Measurements from ENCODE around the gene CPLANE1. TPM values are rescaled to one million over a fixed set of nuclear protein-coding genes. Genes with fewer than 3 reads are reported as not detected.

Gene CPLANE1
- total RNA-seq, 1 donor from 2014 or later, result 11.4 TPM

DNA sequence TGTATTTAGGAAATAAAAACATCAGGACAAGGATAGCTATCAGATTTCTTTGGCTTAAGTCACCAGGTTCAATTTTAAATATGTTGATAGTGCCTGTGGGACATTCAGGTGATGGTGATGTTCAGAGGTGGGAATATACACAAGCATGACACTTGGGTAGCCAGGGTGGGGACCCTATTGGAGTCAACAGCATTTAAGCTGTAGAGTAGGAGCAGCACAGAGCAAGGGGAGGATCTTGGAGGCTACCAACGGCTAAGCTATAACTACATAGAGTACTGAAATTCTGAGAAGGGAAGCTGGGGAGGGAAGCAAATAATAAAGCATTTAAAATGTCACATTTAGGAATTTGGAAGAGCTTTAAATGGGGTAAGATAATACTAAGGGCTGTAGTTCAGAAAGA lies 177.7 kb downstream of the CPLANE1 start:
- DNase-seq (ENCODE audit: low read depth in 2 of 2), result no peak

DNA sequence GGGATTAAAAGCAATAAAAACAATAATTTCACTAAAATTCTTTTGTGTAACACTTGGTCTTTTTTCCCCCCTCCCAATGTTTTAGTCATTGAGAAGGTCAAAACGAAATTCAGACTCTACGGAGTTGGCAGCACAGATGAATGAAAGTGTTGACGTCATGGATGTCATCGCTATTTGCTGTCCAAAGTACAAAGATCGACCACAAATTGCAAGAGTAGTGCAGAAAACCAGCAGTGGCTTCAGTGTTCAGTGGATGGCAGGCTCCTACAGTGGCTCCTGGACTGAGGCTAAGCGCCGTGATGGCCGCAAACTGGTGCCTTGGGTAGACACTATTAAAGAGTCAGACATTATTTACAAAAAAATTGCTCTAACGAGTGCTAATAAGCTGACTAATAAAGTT lies 184.7 kb downstream of the CPLANE1 start:
- no peak for DNase-seq (ENCODE audit: low read depth in 2 of 2)

DNA sequence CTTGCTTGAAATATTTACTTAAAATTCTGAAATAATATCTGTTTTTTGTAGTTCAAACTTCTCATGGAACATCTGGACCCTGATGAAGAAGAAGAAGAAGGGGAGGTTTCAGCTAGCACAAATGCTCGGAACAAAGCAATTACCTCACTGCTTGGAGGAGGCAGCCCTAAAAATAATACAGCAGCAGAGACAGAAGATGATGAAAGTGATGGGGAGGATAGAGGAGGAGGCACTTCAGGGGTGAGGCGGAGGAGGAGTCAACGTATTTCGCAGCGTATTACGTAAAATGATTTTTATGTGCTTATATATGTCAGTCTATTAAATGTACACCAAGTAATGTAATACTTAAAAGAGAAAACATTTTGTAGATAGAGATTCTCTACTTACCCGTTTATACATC lies 185.4 kb downstream of the CPLANE1 start:
- DNase-seq (ENCODE audit: low read depth in 2 of 2), result no peak

DNA sequence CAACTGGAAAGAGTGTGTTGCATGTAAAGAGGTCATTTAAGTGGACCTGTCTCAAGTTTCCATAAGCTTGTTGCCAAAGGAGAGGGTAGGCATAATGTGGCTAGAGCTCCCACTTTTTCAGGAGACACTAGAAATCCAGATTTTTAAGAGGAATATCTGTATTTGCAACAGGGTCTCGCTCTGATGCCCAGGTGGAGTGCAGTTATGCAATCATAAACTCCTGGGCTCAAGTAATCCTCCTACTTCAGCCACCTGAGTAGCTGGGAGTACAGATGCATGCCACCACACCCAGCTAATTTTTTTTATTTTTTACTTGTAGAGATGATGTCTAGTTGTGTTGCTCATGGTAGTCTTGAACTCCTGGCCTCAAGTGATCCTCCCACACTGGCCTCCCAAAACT lies 189.1 kb downstream of the CPLANE1 start:
- no peak for DNase-seq (ENCODE audit: low read depth in 2 of 2)

DNA sequence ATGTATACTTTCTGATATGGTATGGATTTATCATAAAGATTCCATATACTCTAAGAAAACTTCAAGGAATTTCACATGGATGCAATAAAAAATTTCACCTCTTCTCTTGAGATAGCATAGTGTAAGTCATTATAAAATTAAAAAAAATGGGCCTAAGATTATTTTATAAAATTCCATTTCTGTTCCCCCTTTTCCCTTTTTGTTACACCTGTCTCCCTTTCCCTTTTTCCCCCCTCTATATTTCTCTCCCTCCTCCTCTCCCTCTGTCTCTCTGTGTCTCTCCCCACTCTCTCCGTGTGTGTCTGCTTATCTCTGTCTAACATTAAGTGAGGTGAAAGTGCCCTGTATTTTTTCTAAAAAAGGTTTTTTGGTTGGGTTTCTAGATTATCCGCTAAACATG lies 192.4 kb downstream of the CPLANE1 start:
- DNase-seq (ENCODE audit: low read depth in 2 of 2), result no peak

Other genes starting within 250 kb of the CPLANE1 start
- gene NUP155, start 121.7 kb upstream of the CPLANE1 start, total RNA-seq, result 28.7 and 29.7 TPM in 2 replicates
- 19.7 and 27.7 TPM in 2 replicates for gene WDR70, start 129.9 kb upstream of the CPLANE1 start, total RNA-seq

Data from dermis microvascular lymphatic vessel endothelial cell (primary cell).